Measurements from ENCODE around the gene FHIT. TPM values are rescaled to one million over a fixed set of nuclear protein-coding genes. Genes with fewer than 3 reads are reported as not detected.

FHIT gene
- total RNA-seq, 1 experiment from 2014 or later = 2.1 TPM

DNA sequence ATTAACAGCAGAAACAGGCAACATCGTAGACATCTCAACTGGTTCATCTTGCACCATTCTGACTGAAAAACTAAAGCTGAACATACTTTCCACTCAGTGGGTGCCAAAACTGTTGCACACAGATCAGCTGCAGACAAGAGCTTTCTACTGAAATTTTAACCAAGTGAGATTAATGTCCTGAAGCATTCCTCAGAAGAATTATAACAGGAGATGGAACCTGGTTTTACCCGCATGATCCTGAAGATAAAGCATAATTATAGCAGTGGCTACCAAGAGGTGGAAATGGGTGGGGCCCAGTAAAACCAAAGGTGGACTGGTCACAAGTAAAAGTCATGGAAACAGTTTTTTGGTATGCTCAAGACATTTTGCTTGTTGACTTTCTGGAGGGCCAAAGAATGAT is 858.8 kb downstream of the FHIT start:
- no peak for DNase-seq (ENCODE audit: extremely low read depth, low read depth)

DNA sequence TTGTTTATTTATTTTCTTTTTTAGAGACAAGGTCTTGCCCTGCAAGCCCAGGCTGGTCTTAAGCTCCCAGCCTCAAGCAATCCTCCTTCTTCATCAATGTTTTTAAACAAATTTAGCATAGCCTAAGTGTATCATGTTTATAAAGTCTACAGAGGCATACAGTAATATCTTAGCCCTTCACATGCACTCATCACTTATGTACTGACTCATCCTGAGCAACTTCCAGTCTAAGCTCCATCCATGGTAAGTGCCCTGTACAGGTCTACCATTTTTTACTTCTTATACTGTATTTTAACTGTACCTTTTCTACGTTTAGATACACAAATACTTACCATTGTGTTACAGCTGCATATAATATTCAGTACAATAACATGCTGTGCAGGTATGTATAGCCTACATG is 860.0 kb downstream of the FHIT start:
- no peak for DNase-seq (ENCODE audit: extremely low read depth, low read depth)

DNA sequence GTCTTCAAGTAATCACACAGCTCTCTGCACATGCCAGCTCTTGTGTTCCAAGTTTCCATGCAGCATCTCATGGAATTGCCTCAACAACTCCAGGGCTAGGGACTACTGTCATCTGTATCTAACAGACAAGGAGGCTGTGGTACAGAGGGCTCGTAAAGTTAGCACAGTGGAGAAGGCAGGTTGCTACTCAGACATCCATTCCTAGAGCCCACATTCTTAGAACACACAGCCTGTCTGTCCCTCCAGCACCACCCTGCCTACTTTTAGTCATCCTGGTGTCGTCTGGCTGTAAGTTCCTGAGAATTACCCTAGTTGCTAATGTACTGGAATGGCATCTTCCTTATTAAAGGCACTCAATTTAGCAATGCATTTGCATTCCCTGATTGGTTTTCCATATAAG is 862.5 kb downstream of the FHIT start:
- no peak for DNase-seq (ENCODE audit: extremely low read depth, low read depth)

DNA sequence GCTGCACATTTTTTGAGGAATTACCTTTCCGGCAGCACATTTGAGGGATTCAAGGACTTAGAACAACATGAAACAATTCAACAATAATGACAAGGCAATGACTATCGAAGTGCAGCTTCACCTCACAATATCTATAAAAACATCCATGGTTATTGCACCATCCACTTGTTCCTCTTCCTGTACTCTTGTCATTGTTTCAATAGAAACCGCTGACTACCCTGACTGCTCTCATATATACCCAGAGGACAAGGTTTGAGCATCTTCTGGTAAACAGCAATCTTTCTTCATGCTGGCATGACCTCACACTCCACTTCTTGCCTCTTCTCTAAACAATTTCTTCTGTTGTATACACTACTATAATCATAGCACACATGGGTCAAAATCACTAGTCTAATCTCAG is 864.9 kb downstream of the FHIT start:
- no peak for DNase-seq (ENCODE audit: extremely low read depth, low read depth)

DNA sequence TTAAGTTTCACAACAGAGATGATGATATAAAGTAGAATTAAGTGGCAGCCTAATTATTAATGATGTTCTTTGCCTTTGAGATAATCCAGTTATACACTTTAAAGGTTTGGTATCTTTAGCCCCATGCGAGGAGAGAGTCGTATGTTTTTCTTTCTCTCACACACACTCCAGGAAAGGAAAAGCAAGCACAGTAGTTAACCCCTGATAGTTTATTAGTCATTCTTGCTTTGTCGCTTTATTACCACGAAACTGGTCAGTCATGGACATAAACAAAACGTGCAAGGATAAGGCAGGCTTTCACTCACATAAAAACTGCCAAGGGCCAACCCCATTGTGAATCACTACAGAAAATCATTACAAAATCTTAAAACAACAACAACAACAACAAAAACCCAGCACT is 866.9 kb downstream of the FHIT start:
- no peak for DNase-seq (ENCODE audit: extremely low read depth, low read depth)

DNA sequence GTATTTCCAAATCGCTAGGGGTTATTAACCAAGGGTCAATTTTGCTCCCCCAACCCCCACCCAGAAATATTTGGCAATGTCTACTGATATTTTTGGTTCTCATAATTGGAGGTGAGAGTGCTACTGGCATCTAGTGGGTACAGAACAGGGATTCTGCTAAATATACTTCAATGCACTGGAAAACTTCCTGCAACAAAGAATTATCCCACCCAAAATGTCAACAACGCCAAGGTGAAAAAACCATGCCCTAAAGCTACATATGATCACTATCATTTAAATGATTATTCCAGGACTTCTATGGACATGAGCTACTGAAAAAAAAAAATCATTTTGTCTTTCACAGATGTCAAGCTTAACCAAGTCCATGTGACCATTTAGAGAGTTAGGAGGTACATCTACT is 867.9 kb downstream of the FHIT start:
- DNase-seq (ENCODE audit: extremely low read depth, low read depth) = no peak

DNA sequence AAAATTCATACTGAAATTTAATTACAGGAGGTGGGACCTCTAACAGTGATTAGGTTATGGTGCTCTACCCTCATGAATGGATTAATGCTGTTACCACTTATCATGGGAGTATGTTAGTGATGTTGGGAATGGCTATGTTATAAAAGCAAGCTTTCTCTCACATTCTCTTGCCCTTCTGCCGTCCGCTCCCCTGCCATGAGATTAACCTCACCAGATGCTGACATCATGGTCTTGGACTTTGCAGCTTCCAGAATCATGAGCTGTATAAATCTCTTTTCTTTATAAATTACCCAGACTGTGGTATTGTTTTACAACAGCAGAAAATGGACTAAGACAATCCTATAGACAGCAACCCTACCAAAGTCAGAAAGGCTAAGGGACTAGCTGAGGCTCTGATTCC is 884.8 kb downstream of the FHIT start:
- no peak for DNase-seq (ENCODE audit: extremely low read depth, low read depth)

DNA sequence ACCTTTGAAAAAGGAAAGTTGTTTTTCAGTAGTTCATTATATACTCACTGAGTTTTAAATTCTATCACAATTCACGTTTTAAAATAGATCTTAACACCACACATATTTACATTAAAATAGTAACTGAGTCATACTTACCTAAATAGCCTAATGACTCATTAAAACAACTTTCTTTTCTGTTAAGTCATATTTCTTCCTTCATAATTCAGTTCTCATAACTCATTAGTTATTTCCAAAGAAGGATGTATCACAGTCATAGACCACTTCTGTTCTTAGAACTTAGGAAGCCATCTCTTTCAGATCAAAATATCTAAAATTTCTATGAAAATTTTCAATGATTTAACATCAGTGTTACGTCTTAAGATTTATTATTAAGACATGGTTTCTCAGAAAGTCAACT is 885.9 kb downstream of the FHIT start:
- DNase-seq (ENCODE audit: extremely low read depth, low read depth) = no peak

DNA sequence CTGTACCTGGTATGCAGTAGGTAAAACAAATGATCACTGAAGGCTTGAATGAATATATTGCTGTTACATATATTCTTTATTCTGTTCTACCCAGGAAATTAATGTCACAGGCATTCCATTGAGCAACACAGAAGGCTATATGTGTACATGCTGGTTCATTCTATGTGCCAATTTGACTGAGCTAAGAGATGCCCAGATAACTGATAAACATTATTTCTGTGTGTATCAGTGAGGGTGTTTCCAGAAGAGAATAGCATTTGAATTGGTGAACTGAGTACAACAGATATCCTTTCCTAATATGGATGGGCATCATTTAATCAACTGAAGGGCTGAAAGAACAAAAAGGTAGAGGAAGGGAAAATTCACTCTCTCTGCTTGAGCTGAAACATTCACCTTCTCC is 886.8 kb downstream of the FHIT start:
- no peak for DNase-seq (ENCODE audit: extremely low read depth, low read depth)

DNA sequence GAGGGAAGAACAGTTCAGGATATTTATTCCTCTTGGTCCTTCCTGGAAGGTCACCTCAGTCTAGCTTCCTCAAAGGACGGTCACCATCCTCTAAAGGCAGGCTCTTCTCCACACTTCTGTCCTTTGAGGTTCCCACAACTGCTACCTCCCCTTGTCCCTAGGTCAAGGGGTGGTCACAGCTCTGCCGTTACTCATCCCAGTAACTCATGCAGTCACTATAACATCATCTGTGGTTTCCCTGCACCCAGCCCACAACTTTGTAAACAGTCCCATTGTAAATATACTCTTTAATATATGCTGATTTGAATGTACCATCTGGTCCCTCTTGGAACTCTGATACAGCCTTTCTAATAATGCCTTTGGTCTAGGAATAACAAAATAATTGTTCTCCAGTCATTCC is 887.4 kb downstream of the FHIT start:
- DNase-seq (ENCODE audit: extremely low read depth, low read depth) = no peak

DNA sequence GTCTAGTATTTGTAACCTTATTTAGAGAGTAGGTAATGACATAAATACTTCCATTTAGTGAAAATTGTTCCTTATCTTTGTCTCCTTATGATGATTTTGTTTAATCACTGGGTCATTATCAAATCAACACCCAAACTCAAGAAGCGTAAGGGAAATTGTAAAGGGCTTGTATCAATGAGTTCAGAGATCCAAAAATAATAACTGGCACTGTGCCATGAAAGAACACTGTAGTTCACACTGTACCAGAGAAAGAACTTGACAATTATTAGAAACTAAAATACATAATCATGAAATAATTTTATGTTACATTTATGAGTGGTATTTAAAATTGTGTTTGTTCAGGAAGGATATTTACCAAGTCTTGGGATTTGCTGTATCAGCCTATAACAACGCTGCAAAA is 895.4 kb downstream of the FHIT start:
- DNase-seq (ENCODE audit: extremely low read depth, low read depth) = no peak

DNA sequence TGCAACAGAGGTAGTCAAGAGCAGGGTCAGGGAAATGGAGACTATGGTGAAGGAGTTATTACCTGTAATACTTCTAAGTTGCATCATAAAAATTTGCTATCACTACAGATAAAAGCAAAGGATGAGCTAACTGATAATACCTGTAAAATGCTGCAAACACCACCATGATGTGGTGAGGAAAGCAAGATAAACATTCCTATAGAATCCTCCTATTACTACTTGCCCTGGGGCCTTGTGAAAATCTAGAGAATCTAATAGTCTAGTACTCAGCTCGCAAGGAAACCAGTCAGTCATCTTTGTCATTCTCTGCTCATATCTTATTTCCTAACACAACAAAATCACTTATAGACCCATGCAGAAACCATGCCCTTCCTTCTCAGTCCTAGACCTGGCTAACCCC is 899.8 kb downstream of the FHIT start:
- no peak for DNase-seq (ENCODE audit: extremely low read depth, low read depth)

DNA sequence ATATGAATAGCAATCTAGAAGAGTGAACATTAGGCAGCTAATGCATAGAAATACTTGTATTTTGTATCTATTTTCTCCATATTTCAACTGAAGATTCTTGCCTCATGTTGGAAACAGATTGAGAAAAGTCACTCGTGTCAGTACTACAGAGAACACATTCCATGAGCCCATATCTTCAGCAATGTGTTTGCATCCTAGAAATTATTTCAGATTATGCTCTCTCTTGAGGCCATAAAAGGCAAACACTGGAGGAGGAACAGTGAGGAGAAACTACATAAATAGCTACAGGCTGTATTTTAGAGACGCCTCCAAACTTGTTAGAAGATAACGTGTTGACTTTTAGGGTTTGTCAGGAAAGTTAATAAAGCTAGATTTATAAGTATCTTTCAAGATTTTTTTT is 906.9 kb downstream of the FHIT start:
- DNase-seq (ENCODE audit: extremely low read depth, low read depth) = no peak

DNA sequence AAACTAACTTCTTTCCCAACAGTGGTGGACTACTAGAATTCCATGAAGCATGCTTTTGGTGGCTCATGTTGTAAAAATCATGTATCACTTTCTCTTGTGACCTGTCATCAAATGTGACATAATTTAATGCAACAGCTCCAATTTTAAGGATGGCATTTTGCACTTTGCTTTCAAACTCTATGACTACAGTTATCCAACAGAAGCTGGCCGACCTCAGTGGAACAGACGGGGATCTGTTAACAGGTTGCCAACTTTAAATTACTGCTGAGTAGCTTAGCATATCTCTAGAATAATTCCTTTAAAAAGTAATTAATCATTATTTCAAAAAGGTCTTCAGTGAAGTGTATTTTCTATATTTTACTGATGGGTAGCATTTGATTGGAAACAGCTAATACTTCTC is 907.4 kb downstream of the FHIT start:
- DNase-seq (ENCODE audit: extremely low read depth, low read depth) = no peak

DNA sequence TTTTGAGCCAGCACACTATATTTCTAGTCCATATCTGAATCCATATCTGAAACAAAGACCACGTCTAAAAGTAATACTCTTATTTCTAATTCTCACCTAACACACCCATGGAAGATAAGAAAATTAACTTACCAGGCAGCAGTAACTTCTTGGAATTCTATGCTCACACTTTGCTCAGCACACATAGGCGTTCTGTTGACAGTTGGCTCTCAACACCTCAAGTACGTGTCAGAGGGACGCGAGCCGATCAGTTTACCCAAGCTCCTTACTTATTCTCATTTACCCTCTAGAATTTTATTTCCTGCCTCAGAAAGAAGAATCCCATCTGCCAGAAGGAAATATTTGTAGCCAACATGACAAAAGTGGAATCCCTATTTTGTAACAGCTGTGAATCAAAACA is 911.9 kb downstream of the FHIT start:
- no peak for DNase-seq (ENCODE audit: extremely low read depth, low read depth)

DNA sequence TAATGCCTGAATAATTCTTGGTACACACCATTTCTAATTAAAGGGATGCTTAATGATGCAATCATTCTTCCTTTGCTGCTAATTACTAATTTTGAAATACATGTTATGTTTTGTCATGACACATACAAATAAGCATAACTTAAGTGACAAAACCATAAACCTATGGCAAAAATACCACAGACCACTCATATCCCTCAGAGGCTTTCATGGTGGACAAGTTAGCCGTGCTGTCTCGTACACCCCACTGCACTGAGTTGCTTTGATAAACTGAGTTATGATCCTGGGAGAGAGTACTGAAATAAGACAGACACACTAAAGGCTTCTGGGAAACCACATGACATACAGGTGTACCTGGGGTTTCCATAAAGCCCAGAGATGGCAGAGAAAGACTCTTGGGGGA is 913.8 kb downstream of the FHIT start:
- DNase-seq (ENCODE audit: extremely low read depth, low read depth) = no peak

DNA sequence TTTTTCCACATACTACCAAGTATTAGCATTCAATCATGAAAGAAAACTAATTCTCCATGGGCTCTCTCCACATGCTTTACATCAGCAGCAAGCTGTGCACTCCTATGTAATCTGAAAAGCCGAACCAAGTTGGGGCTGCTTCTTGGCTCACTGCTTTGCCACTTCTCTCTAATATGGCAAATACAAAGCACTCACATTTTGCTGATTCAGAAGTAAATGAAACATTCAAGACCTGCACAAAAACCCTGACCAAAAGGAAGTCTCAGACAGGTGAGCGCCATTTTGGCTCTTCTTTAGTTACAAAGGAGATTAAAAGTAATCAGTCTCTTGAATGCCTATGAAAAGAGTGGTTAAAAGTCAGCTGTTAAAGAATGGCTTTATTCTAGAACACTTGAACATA is 915.2 kb downstream of the FHIT start:
- DNase-seq (ENCODE audit: extremely low read depth, low read depth) = no peak

DNA sequence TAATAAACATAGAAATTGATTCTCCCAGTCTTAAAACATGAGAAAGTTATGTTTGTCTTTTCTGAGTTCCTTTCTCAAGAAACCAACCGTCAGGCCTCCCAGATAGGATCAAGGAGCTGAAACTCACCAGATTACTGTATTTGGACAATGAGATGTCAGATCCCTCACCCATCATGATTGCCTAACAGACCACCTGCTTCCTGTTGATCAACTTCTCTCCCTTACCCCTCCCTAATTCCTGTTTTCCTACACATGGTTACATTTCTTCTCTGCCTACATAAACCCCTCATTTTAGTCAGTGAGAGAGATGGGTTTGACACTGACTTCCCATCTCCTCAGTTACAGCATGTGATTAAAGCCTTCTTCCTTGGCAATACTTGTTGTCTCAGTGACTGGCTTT is 917.5 kb downstream of the FHIT start:
- DNase-seq (ENCODE audit: extremely low read depth, low read depth) = no peak

DNA sequence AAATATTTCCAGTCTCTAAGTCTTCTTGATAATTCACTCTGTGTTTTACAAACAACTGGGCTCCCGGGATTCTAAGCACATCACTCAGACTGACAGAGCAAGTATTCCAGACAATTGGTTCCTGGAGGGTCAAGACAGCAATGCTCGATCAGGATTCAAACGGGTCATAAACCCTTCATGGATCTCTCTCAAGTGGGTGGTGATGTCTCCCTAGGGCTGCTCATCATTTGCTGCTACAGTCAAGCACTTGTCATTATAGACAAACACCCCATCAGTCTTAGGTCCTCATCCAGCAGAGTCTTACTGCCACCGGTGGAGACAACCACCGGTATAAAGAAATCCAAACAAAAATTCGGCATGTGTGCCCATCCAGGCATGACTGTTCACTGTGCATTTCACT is 921.1 kb downstream of the FHIT start:
- DNase-seq (ENCODE audit: extremely low read depth, low read depth) = no peak

DNA sequence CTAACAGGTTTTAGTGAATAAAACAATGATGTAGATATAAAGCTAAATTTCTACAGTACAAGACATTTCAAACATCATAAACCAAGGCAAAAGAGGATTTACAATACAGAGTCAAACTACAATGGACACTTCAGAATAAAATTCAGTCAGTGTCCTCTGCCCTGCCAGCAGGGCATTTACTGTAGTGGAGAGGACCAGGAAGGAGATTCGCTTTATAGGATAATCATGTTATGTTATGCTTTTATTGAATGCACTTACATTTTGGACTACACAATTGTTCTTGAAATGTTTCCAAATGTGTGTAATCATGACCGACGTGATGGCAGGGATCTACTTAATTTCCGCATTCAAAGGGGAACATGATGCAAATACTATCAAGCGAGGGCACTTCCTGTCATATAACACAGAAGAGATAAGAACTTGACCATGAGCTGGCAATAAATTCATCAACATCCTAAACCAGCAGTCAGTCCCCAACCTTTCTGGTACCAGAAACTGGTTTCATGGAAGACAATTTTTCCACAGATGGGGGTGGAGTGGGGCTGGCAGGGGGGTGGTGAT is 925.6 kb downstream of the FHIT start:
- DNase-seq (ENCODE audit: extremely low read depth, low read depth) = no peak

DNA sequence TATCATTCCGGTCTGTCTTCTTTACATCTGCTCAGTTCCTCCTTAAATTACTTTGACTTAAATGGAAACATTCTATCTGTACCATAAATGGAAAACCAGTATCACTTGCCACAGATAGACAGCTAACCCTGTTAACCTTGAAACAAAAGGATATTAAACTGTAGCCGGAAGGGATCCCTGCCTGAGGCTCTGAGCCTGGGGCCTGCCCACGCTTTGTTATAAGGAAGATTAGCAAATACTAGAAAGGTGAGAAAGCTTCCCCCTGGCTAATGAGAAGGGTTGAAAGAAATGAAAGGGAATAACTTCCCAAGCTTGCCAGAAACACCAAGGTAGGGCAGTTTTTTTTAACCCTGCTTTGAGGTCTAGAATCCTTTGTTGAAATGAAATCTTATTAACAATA is 927.6 kb downstream of the FHIT start:
- DNase-seq (ENCODE audit: extremely low read depth, low read depth) = no peak

DNA sequence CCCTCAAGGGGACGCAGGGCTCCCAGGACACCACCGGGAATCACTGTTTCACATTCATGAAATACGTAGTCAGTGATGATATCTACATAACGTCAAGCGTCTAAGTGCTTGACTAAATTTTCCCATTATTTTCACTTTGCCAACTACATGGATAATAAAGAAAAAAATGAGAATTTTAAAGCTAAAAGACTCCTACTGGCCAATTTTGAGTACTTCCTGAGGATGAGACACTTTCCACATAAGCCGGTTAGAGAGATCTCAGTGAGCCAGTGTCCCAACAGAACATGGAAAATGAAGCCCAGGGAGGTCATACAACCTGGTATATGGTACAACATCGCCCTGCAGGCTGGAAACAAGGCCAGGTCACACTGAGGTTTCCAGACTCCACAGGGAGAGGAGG is 928.1 kb downstream of the FHIT start:
- DNase-seq (ENCODE audit: extremely low read depth, low read depth) = no peak

DNA sequence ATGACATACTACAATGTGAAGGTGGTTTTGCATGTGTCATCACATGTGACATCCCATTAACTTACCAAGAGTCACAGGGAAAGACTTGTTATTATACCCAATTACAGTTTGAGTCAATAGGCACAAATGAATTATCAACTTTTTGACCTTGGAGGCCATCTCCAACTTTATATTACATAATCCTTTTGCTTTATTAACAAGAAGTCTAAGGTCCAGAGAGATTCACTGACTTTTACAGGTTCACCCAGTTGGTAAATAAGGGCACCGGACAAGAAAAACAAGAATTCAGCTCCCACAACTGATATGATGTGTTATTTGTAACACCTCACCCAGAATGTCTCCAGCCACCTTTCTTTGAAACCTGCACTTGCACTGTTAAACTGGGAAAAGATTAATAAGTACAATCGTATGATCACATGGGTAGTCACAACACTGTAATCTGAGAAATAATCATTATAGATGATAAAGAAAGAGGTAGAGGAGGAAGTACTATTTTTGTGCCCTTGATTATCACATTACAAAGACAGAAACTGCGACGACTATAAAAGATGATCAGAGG is 928.9 kb downstream of the FHIT start:
- DNase-seq (ENCODE audit: extremely low read depth, low read depth) = no peak

All from NCI-H460 (cell line).